ENCODE measurements around the gene ITPR1. TPM values are rescaled to one million over a fixed set of nuclear protein-coding genes. Genes with fewer than 3 reads are reported as not detected.

Gene ITPR1
- polyA plus RNA-seq, 2 of the 4 experiments (the other 2 are of a cell fraction): 2.8 to 9.6 TPM

DNA sequence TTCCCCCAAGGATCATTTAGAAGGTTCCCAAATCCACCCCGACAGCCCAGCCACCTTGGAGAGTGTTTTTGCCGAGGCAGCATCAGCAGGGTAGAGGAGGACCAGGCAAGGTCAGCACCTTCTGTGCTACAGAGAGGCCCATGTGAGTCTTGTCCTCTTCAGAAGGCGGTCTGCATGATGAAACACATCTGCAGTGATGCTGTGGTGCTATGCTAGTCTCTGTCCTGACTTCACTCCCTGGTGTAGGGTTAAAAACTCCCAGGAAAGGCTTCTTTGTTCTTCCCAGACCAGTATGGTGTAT lies 87.9 kb downstream of the ITPR1 start:
- DNase-seq (ENCODE audit: low read depth in 1 of 2, low spot score in 1 of 2): no peak
- H3K9me3 ChIP-seq: no peaks in the 10 kb centered on the region
- ChIA-PET POLR2A (no interaction called here), CTCF (no interaction called here)
- ATAC-seq: peak in 1 of 2 experiments; percentile 63; a peak in 4 of 6 replicates
- TF ChIP-seq MAZ (IDR thresholded peaks at IDR 0.05; ENCODE audit: borderline replicate concordance, low read depth, low read length): no peak
- H3K27ac ChIP-seq: no peak overlapping the region
- H3K4me2 ChIP-seq: no peak overlapping the region
- no peak overlapping the region for H3K4me3 ChIP-seq
- 75% methylated on average over 3 of the region's 3 CpGs for WGBS (ENCODE audit: missing lambda C conversion rate)
- no peaks in the 10 kb centered on the region for H3K4me1 ChIP-seq
- FAIRE-seq: no peak

DNA sequence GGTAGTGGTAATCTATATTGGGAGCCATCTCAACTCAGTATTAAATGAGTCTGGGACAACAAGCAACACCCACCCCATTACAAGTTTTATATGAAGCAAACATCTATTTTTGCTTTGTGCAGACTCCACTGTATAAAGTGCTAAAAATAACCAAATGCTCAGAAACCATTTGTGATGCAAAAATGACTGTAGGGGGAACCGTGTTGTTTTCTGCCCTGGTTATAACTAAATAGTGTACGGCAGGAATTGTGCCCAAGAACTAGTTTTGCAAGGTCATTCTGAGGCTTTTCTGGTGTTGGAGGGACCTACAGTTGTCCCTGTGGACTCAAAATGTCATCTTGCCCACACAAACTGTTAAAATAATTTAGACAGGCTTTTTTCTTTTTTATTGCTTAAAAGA lies 88.3 kb downstream of the ITPR1 start:
- no peak for DNase-seq (ENCODE audit: low read depth in 1 of 2, low spot score in 1 of 2)
- ChIA-PET POLR2A (no interaction called here), CTCF (interaction anchor here (1.1 kb wide), 1 partner anchor 10 kb away, joined by 4 read pairs; no protein-coding TSS in a partner anchor)
- 34% methylated on average over 2 of the region's 2 CpGs for WGBS (ENCODE audit: missing lambda C conversion rate)
- no peak overlapping the region for H3K4me3 ChIP-seq
- ATAC-seq: no peak
- FAIRE-seq: no peak
- no peaks in the 10 kb centered on the region for H3K4me1 ChIP-seq
- no peaks in the 10 kb centered on the region for H3K9me3 ChIP-seq
- no peak overlapping the region for H3K4me2 ChIP-seq
- TF ChIP-seq, protein P1, sequence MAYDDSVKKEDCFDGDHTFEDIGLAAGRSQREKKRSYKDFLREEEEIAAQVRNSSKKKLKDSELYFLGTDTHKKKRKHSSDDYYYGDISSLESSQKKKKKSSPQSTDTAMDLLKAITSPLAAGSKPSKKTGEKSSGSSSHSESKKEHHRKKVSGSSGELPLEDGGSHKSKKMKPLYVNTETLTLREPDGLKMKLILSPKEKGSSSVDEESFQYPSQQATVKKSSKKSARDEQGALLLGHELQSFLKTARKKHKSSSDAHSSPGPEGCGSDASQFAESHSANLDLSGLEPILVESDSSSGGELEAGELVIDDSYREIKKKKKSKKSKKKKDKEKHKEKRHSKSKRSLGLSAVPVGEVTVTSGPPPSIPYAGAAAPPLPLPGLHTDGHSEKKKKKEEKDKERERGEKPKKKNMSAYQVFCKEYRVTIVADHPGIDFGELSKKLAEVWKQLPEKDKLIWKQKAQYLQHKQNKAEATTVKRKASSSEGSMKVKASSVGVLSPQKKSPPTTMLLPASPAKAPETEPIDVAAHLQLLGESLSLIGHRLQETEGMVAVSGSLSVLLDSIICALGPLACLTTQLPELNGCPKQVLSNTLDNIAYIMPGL (CRISPR knock-in tag; IDR thresholded peaks at IDR 0.05; ENCODE audit: borderline replicate concordance): no peak
- TF ChIP-seq MYC (IDR thresholded peaks at IDR 0.05; ENCODE audit: borderline replicate concordance, low read length): no peak
- H3K27ac ChIP-seq: no peak overlapping the region

DNA sequence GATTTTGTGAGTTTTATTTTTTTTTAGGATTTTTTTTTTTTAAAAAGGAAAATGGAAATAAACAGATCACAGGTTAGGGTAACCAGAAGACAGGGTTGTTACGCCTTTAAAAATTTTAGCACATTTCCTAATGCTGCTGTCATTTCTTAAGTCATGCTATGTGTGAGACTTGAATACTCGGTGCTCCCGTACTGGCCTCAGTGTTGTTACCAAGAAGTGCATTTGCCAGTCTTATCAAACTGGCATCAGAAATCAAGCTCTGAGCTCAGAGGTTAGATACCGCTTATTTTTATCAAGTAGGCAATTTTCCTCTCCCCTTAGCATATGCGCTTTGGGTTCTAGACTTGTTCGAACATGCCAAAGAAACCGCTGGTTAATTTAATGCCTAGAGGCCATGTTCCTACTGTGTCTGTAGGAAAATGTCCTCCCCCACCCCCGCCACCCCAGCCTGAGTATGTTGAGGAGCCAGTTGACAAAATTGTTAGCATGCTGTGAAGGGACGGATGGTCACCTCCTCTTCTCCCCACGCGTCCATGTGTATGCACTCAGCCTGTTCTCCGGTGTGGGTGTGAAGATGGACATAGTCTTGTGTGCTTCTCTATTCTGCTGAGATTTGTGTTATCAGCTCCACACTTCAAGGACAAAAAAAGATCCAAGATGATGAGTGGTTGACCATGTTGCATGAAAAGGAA lies 88.9 kb downstream of the ITPR1 start:
- ChIA-PET POLR2A (no interaction called here), CTCF (interaction anchor here (1.1 to 1.4 kb wide), 2 partner anchors 10 to 23 kb away, joined by 3 to 4 read pairs; no protein-coding TSS in a partner anchor)
- H3K9me3 ChIP-seq: no peaks in the 10 kb centered on the region
- no peak overlapping the region for H3K4me3 ChIP-seq
- TF ChIP-seq ZNF302 (CRISPR knock-in tag; IDR thresholded peaks at IDR 0.05) (no peak), SREBF2 (IDR thresholded peaks at IDR 0.05) (no peak), RNF2 (IDR thresholded peaks at IDR 0.05; ENCODE audit: borderline replicate concordance, low read depth) (no peak), TFCP2L1 (CRISPR knock-in tag; IDR thresholded peaks at IDR 0.05) (no peak), CBX2 (IDR thresholded peaks at IDR 0.05; ENCODE audit: borderline replicate concordance, low read depth) (no peak), RAD21 (conservative IDR thresholded peaks at IDR 0.05 in 1 of 2, IDR thresholded peaks at IDR 0.05 in 1 of 2) (no peak)
- DNase-seq (ENCODE audit: low read depth in 1 of 2, low spot score in 1 of 2) (no peak), ATAC-seq (no peak), FAIRE-seq (no peak)
- H3K27ac ChIP-seq: no peak overlapping the region
- H3K4me2 ChIP-seq: no peak overlapping the region
- WGBS (ENCODE audit: missing lambda C conversion rate): 85% methylated on average over 12 of the region's 12 CpGs
- no peaks in the 10 kb centered on the region for H3K4me1 ChIP-seq

GRCh38 chr3:4582624-4583023 lies 89.5 kb downstream of the ITPR1 start:
- Histone ChIP-seq H3K27ac (no peak overlapping the region), H3K4me2 (no peak overlapping the region), H3K4me1 (no peaks in the 10 kb centered on the region), H3K4me3 (no peak overlapping the region), H3K9me3 (no peaks in the 10 kb centered on the region)
- ATAC-seq (no peak), DNase-seq (ENCODE audit: low read depth in 1 of 2, low spot score in 1 of 2) (no peak), FAIRE-seq (no peak)
- POLR2A ChIA-PET: no interaction called here
- CTCF ChIA-PET: interaction anchor here (1.1 to 1.4 kb wide), 2 partner anchors 11 to 22 kb away, joined by 3 to 4 read pairs; no protein-coding TSS in a partner anchor
- WGBS (ENCODE audit: missing lambda C conversion rate): 53% methylated on average over 3 of the region's 3 CpGs
- TF ChIP-seq, protein P2, sequence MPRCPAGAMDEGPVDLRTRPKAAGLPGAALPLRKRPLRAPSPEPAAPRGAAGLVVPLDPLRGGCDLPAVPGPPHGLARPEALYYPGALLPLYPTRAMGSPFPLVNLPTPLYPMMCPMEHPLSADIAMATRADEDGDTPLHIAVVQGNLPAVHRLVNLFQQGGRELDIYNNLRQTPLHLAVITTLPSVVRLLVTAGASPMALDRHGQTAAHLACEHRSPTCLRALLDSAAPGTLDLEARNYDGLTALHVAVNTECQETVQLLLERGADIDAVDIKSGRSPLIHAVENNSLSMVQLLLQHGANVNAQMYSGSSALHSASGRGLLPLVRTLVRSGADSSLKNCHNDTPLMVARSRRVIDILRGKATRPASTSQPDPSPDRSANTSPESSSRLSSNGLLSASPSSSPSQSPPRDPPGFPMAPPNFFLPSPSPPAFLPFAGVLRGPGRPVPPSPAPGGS (IDR thresholded peaks at IDR 0.05): no peak
- TF ChIP-seq NFE2L2 (conservative IDR thresholded peaks at IDR 0.05; ENCODE audit: low read length): no peak
- TF ChIP-seq JUNB (IDR thresholded peaks at IDR 0.05): no peak
- no peak for TF ChIP-seq TFCP2L1 (CRISPR knock-in tag; IDR thresholded peaks at IDR 0.05)
- TF ChIP-seq, protein P3, sequence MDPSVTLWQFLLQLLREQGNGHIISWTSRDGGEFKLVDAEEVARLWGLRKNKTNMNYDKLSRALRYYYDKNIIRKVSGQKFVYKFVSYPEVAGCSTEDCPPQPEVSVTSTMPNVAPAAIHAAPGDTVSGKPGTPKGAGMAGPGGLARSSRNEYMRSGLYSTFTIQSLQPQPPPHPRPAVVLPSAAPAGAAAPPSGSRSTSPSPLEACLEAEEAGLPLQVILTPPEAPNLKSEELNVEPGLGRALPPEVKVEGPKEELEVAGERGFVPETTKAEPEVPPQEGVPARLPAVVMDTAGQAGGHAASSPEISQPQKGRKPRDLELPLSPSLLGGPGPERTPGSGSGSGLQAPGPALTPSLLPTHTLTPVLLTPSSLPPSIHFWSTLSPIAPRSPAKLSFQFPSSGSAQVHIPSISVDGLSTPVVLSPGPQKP (IDR thresholded peaks at IDR 0.05; ENCODE audit: low read depth, low read length): no peak
- TF ChIP-seq EHMT2 (IDR thresholded peaks at IDR 0.05; ENCODE audit: low read depth): no peak
- TF ChIP-seq ZNF302 (CRISPR knock-in tag; IDR thresholded peaks at IDR 0.05): no peak
- TF ChIP-seq, protein P1 (CRISPR knock-in tag; IDR thresholded peaks at IDR 0.05; ENCODE audit: borderline replicate concordance): no peak
- TF ChIP-seq HOXB13 (CRISPR knock-in tag; IDR thresholded peaks at IDR 0.05; ENCODE audit: low read depth): no peak
- no peak for TF ChIP-seq BHLHE40 (IDR thresholded peaks at IDR 0.05; ENCODE audit: low read depth, low read length)
- no peak for TF ChIP-seq HOXA7 (CRISPR knock-in tag; IDR thresholded peaks at IDR 0.05)
- TF ChIP-seq PHF8 (IDR thresholded peaks at IDR 0.05; ENCODE audit: borderline replicate concordance, low read depth): no peak
- TF ChIP-seq CBX8 (IDR thresholded peaks at IDR 0.05): no peak
- TF ChIP-seq JUN (IDR thresholded peaks at IDR 0.05): no peak
- no peak for TF ChIP-seq FOSL2 (IDR thresholded peaks at IDR 0.05)
- TF ChIP-seq FOSL2 (CRISPR knock-in tag; IDR thresholded peaks at IDR 0.05): no peak
- no peak for TF ChIP-seq FOXS1 (CRISPR knock-in tag; IDR thresholded peaks at IDR 0.05)
- no peak for TF ChIP-seq GATA3 (IDR thresholded peaks at IDR 0.05; ENCODE audit: borderline replicate concordance)
- no peak for TF ChIP-seq FOSB (CRISPR knock-in tag; IDR thresholded peaks at IDR 0.05)
